Mesendoderm (in vitro differentiated cells): Measurements from ENCODE around the gene MUL1.
"Not testable (repeated sequence)": the region's sequence is repeated elsewhere in the genome, so short reads cannot be mapped to it uniquely, and the experiment has no call there.

ENCODE experiments used
- DNase-seq: peaks from one replicate; pipeline ENCODE4 v3.0.0; 2013
- H2AK5ac ChIP-seq: 2 replicates; pipeline ENCODE4 v1.6.1; 2013; ENCODE audit warnings: low read length, inconsistent platforms
- H2BK120ac ChIP-seq: 2 replicates; pipeline ENCODE4 v1.6.1; 2013; ENCODE audit warnings: low read depth, mild to moderate bottlenecking, low read length, moderate library complexity, mixed read lengths
- H2BK15ac ChIP-seq: replicated peaks from 2 replicates; pipeline ENCODE4 v1.6.1; 2013; ENCODE audit warnings: low read depth, mild to moderate bottlenecking, moderate library complexity
- H2BK5ac ChIP-seq: 2 replicates; pipeline ENCODE4 v1.6.1; 2013; ENCODE audit warnings: low read length, inconsistent platforms
- H3K18ac ChIP-seq: 2 replicates; pipeline ENCODE4 v1.6.1; 2013; ENCODE audit warnings: mild to moderate bottlenecking, low read length, mixed read lengths
- H3K23ac ChIP-seq: one replicate; pipeline ENCODE4 v1.6.1; 2013; ENCODE audit warnings: low read length
- H3K27ac ChIP-seq: 2 replicates; pipeline ENCODE4 v1.5.1; 2013; ENCODE audit warnings: low read depth, mild to moderate bottlenecking, inconsistent platforms, low read length, moderate library complexity
- H3K27me3 ChIP-seq: 2 replicates; pipeline ENCODE4 v1.6.1; 2013; ENCODE audit warnings: low read length, control low read depth, mild to moderate bottlenecking, inconsistent platforms; ENCODE audit not compliant: insufficient read depth, poor library complexity
- H3K36me3 ChIP-seq: 2 replicates; pipeline ENCODE4 v1.6.1; 2013; ENCODE audit warnings: low read length, inconsistent platforms; ENCODE audit not compliant: control insufficient read depth, insufficient read depth
- H3K4ac ChIP-seq: one replicate; pipeline ENCODE4 v1.6.1; 2013; ENCODE audit warnings: low read depth, mild to moderate bottlenecking, low read length, moderate library complexity
- H3K4me1 ChIP-seq: 2 replicates; pipeline ENCODE4 v1.6.1; 2013; ENCODE audit warnings: low read depth, low read length, inconsistent platforms; ENCODE audit not compliant: control insufficient read depth
- H3K4me2 ChIP-seq: 2 replicates; pipeline ENCODE4 v1.6.1; 2013; ENCODE audit warnings: low read length
- H3K4me3 ChIP-seq: 2 replicates; pipeline ENCODE4 v1.5.1; 2013; ENCODE audit warnings: mild to moderate bottlenecking, low read length
- H3K56ac ChIP-seq: one replicate; pipeline ENCODE4 v1.6.1; 2013; ENCODE audit warnings: low read length
- H3K79me1 ChIP-seq: 2 replicates; pipeline ENCODE4 v1.6.1; 2013; ENCODE audit warnings: low read length, inconsistent platforms
- H3K79me2 ChIP-seq: 2 replicates; pipeline ENCODE4 v1.6.1; 2013; ENCODE audit warnings: mild to moderate bottlenecking, low read length; ENCODE audit not compliant: control insufficient read depth, insufficient read depth
- H3K9ac ChIP-seq: 2 replicates; pipeline ENCODE4 v1.6.1; 2013; ENCODE audit warnings: low read length, inconsistent platforms
- H4K5ac ChIP-seq: one replicate; pipeline ENCODE4 v1.6.1; 2013; ENCODE audit warnings: low read length
- H4K8ac ChIP-seq: one replicate; pipeline ENCODE4 v1.6.1; 2013; ENCODE audit warnings: low read depth, mild to moderate bottlenecking, control low read depth, low read length, moderate library complexity
- WGBS: extraction: QIAGEN DNeasy Blood & Tissue Kit; methylation state at CpG from one replicate; pipeline ENCODE4 v1.1.7; 2013; ENCODE audit warnings: low lambda C conversion rate, missing lambda C conversion rate; ENCODE audit not compliant: insufficient coverage; ENCODE audit errors: extremely low coverage; 5-methylcytosine and 5-hydroxymethylcytosine counted together

MUL1 gene

DNA sequence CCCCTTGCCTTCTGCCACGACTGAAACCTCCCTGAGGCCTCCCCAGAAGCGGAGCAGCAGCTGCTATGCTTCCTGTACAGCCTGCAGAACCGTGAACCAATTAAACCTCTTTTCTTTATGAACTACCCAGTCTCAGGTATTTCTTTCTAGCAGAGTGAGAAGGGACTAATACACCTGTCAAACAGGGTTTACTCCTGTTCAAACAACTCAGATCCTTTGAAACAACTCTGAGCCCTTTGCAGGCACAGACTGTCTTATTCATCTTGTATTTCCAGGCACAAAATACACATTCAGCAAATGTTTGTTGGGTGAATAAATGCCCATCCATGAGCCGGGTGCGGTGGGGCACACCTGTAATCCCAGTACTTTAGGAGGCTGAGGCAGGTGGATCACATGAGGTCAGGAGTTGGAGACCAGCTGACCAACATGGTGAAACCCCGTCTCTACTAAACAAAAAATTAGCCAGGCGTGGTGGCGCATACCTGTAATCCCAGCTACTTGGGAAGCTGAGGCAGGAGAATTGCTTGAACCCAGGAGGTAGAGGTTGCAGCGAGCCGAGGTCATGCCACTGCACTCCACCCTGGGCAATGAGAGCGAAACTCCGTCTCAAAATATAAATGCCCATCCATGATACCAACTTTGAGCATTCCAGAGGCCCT, 11.1 kb downstream of the MUL1 start:
- H3K9ac ChIP-seq, H3K79me2 ChIP-seq, H3K79me1 ChIP-seq, H3K56ac ChIP-seq, H3K4ac ChIP-seq, H3K4me3 ChIP-seq, H4K8ac ChIP-seq, H2BK5ac ChIP-seq, H3K36me3 ChIP-seq, H3K18ac ChIP-seq, H3K23ac ChIP-seq, H4K5ac ChIP-seq, H2BK15ac ChIP-seq, H3K4me2 ChIP-seq, H3K27ac ChIP-seq, H2AK5ac ChIP-seq, H2BK120ac ChIP-seq, H3K27me3 ChIP-seq, DNase-seq, H3K4me1 ChIP-seq: not testable (repeated sequence)
- WGBS, result no CpG with 5 or more reads among the region's 12 CpGs

DNA sequence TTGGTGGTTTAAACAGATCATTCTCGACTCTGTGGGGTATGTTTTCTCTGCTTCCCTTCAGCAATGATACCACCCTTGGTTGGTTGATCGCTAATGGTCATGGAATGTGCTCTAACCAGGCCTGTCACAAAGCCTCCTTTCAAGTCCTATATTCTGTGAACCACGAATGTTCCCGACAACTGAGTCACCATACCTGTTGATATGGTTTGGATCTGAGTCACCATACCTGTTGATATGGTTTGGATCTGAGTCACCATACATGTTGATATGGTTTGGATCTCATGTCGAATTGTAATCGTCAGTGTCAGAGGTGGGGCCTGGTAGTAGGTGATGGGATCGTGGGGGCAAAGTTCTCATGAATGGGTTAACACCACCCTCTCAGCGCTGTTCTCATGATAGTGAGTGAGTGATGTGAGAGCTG, 11.7 kb downstream of the MUL1 start:
- Histone ChIP-seq H3K23ac (no peak overlapping the region), H2BK15ac (no peak overlapping the region), H3K36me3 (peaks cover 2% of the 10 kb centered on the region), H2BK5ac (no peak overlapping the region), H3K27me3 (no peaks in the 10 kb centered on the region), H2BK120ac (no peak overlapping the region), H4K5ac (no peak overlapping the region), H3K4me1 (no peaks in the 10 kb centered on the region), H3K18ac (no peak overlapping the region), H3K4me3 (no peak overlapping the region), H2AK5ac (no peak overlapping the region), H4K8ac (no peak overlapping the region), H3K79me2 (no peaks in the 10 kb centered on the region), H3K27ac (no peak overlapping the region), H3K9ac (no peak overlapping the region), H3K4me2 (no peak overlapping the region), H3K56ac (no peak overlapping the region), H3K4ac (no peak overlapping the region), H3K79me1 (no peaks in the 10 kb centered on the region)
- WGBS, result no CpG with 5 or more reads among the region's 8 CpGs
- peak; percentile 69 for DNase-seq

DNA sequence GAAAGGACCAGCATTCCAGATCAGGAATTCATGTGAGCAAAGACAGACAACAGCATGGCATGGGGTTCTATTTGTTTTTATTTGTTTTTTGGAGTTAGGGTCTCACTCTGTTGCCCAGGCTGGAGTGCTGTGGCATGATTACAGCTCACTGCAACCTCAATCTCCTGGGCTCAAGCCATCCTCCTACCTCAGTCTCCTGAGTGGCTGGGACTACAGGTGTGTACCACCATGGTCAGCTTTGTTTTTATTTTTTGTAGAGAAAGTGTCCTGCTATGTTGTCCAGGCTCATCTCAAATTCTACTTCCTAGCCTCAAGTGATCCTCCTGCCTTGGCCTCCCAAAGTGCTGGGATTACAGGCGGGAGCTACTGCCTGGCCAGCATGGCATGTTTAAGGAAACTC, 12.3 kb downstream of the MUL1 start:
- no peak overlapping the region for H3K27ac ChIP-seq
- H3K4ac ChIP-seq, result no peak overlapping the region

DNA sequence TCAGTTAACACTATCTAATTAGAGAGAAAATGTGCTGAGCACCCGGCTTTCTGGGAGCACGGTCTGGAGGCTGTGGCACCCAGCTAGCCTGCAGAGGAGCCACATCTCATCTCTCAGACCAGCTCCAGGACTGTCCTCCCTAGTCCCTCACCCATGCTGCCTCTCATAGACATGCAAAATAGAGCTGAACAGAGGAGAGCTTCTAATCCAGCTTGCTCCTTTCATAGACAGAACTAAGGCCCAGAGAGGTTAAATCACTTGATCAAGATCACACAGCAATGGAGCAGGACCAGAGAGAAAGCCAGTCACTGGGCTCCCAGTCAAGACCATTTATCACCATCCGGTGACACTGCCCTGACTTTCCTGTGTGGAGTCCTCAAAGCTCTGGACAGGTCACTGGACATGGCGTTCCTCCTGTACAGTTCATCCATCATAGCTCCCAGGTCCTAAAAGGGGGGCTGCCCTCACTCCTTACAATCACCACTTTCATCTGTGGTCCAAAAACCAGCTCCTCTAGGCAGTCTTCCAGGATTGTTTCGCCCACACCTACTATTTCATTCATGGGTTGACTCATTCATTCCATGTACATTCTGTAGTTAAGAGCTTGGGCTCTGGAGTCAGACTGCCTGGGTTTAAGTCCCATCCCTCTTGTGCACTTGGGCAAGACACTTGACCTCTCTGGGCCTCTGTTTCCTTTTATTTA, 13.2 kb downstream of the MUL1 start:
- H3K9ac ChIP-seq, result no peak overlapping the region
- H3K79me2 ChIP-seq, result no peaks in the 10 kb centered on the region
- no peak overlapping the region for H3K56ac ChIP-seq
- H2BK5ac ChIP-seq, result no peak overlapping the region
- H4K8ac ChIP-seq, result no peak overlapping the region
- H3K36me3 ChIP-seq, result no peaks in the 10 kb centered on the region
- H3K27me3 ChIP-seq, result no peaks in the 10 kb centered on the region
- no peak overlapping the region for H2AK5ac ChIP-seq
- no peaks in the 10 kb centered on the region for H3K79me1 ChIP-seq
- H3K4me1 ChIP-seq, result no peaks in the 10 kb centered on the region
- H4K5ac ChIP-seq, result no peak overlapping the region
- H2BK15ac ChIP-seq, result no peak overlapping the region
- no peak overlapping the region for H2BK120ac ChIP-seq
- H3K23ac ChIP-seq, result no peak overlapping the region
- H3K18ac ChIP-seq, result no peak overlapping the region
- no peak overlapping the region for H3K4ac ChIP-seq
- no peak overlapping the region for H3K4me2 ChIP-seq
- no peak overlapping the region for H3K27ac ChIP-seq
- no peak for DNase-seq
- no CpG with 5 or more reads among the region's 5 CpGs for WGBS
- no peak overlapping the region for H3K4me3 ChIP-seq

More for the DNA sequence above, 12.3 kb downstream of the MUL1 start:
- Histone ChIP-seq H3K9ac (no peak overlapping the region), H3K79me1 (no peaks in the 10 kb centered on the region), H2AK5ac (no peak overlapping the region), H2BK15ac (no peak overlapping the region), H3K18ac (no peak overlapping the region), H4K5ac (no peak overlapping the region), H3K56ac (no peak overlapping the region), H2BK120ac (no peak overlapping the region), H2BK5ac (no peak overlapping the region), H3K23ac (no peak overlapping the region), H3K4me1 (no peaks in the 10 kb centered on the region), H3K4me3 (no peak overlapping the region), H3K36me3 (no peaks in the 10 kb centered on the region), H3K27me3 (no peaks in the 10 kb centered on the region), H3K4me2 (no peak overlapping the region), H4K8ac (no peak overlapping the region), H3K79me2 (no peaks in the 10 kb centered on the region)
- no peak for DNase-seq
- WGBS, result no CpG with 5 or more reads among the region's 1 CpG

DNA sequence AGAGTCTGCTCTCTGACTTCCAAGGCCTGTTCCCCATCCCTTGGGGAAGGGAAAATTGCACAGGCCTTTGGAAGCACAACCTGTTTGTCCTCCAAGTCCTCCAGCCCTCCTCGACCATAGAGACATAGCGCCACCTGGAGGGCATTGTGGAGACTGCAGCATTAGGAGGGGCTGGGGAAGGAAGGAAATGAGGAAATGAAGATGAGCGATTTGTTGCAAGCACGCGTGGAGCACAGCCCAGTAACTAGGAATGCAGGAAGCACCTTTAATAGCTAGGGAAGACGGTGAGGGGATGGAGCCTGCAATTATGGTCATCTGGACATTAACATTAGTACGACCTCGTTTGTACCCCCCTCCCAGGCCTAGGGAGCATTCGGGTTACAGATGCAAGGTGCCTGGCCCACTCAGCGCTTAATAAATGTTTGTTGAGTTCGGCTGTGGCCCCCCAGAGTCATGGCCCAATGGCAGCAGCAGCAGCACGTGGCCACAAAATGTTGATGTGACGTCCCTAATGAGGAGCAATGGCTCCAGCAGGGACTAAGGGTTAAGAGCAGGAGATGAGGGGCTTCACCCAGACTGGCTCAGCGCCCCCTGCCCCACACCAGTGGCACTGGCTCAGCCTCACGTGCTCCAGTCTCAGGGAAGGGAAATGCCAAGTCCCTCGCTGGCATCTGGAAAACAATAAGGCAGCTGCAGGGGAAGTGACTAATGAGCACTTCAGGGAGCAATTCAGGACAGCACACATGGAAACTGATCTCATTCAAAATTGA, 13.9 kb downstream of the MUL1 start:
- no CpG with 5 or more reads among the region's 16 CpGs for whole genome bisulfite sequencing
- Histone ChIP-seq H2BK15ac (no peak overlapping the region), H3K4me1 (no peaks in the 10 kb centered on the region), H3K4me2 (peak overlapping the region; percentile 38), H3K4me3 (no peak overlapping the region), H3K27ac (no peak overlapping the region), H3K18ac (no peak overlapping the region), H3K4ac (no peak overlapping the region), H3K56ac (peak overlapping the region; percentile 9), H3K79me1 (no peaks in the 10 kb centered on the region), H4K8ac (no peak overlapping the region), H3K23ac (no peak overlapping the region), H3K9ac (no peak overlapping the region), H2BK120ac (no peak overlapping the region), H4K5ac (no peak overlapping the region), H3K27me3 (no peaks in the 10 kb centered on the region), H3K79me2 (no peaks in the 10 kb centered on the region), H3K36me3 (no peaks in the 10 kb centered on the region), H2AK5ac (no peak overlapping the region), H2BK5ac (no peak overlapping the region)
- peak; percentile 93 for DNase-seq
